GM21576 (cell line): Measurements from ENCODE around the gene ERBIN.
"Not testable (repeated sequence)": the region's sequence is repeated elsewhere in the genome, so short reads cannot be mapped to it uniquely, and the experiment has no call there.

Source experiments
- ATAC-seq: cut with Tn5 transposase; IDR thresholded peaks from one replicate; pipeline ENCODE4 v1.9.1; 2021; ENCODE audit warnings: mild to moderate bottlenecking, moderate library complexity; ENCODE audit not compliant: unreplicated experiment

ERBIN gene

GRCh38 chr5:65926276-65926783 lies at the start of gene ERBIN:
ERBIN (plus strand) TSS chr5:65926575; CDS start chr5:65992719, 66,144 bp downstream.
- peak; percentile 22 for ATAC-seq

GRCh38 chr5:65876970-65877369 lies 49.4 kb upstream of the ERBIN start:
- ATAC-seq, result no peak

- not testable (repeated sequence) for ATAC-seq
Observed at GRCh38 chr5:65879668-65880256, 46.6 kb upstream of the ERBIN start.

- no peak for ATAC-seq
Observed at GRCh38 chr5:65880496-65881072, 45.8 kb upstream of the ERBIN start.

GRCh38 chr5:65882278-65882677 lies 44.1 kb upstream of the ERBIN start:
- ATAC-seq, result no peak

GRCh38 chr5:65883461-65883860 lies 42.9 kb upstream of the ERBIN start:
- ATAC-seq, result no peak

- no peak for ATAC-seq
Observed at GRCh38 chr5:65886387-65886786, 40.0 kb upstream of the ERBIN start.

GRCh38 chr5:65892024-65892423 lies 34.4 kb upstream of the ERBIN start:
- ATAC-seq, result not testable (repeated sequence)

- no peak for ATAC-seq
Observed at GRCh38 chr5:65892801-65893200, 33.6 kb upstream of the ERBIN start.

- ATAC-seq, result no peak
Observed at GRCh38 chr5:65893749-65894430, 32.5 kb upstream of the ERBIN start.

GRCh38 chr5:65895891-65896290 lies 30.5 kb upstream of the ERBIN start:
- no peak for ATAC-seq

GRCh38 chr5:65900746-65901145 lies 25.6 kb upstream of the ERBIN start:
- no peak for ATAC-seq

- no peak for ATAC-seq
Observed at GRCh38 chr5:65902104-65902503, 24.3 kb upstream of the ERBIN start.

- ATAC-seq, result no peak
Observed at GRCh38 chr5:65903581-65903980, 22.8 kb upstream of the ERBIN start.

- no peak for ATAC-seq
Observed at GRCh38 chr5:65906256-65906655, 20.1 kb upstream of the ERBIN start.

- no peak for ATAC-seq
Observed at GRCh38 chr5:65907135-65907534, 19.2 kb upstream of the ERBIN start.

- no peak for ATAC-seq
Observed at GRCh38 chr5:65910711-65911110, 15.7 kb upstream of the ERBIN start.

- ATAC-seq, result no peak
Observed at GRCh38 chr5:65912311-65912710, 14.1 kb upstream of the ERBIN start.

- no peak for ATAC-seq
Observed at GRCh38 chr5:65913519-65913918, 12.9 kb upstream of the ERBIN start.

- ATAC-seq, result no peak
Observed at GRCh38 chr5:65914641-65915196, 11.7 kb upstream of the ERBIN start.

- ATAC-seq, result not testable (repeated sequence)
Observed at GRCh38 chr5:65915661-65916060, 10.7 kb upstream of the ERBIN start.

- ATAC-seq, result no peak
Observed at GRCh38 chr5:65916066-65916465, 10.3 kb upstream of the ERBIN start.
